Breast epithelium (tissue), 4 donors: ENCODE measurements around the gene CYP26B1. TPM values are rescaled to one million over a fixed set of nuclear protein-coding genes. Genes with fewer than 3 reads are reported as not detected.

ENCODE experiments used
- DNase-seq, 2 donors: peaks; one replicate each; pipeline ENCODE4 v3.0.0-alpha.2; 2019; ENCODE audit warnings: low spot score in 2 of 2
- H3K27ac ChIP-seq, 2 donors: fragments of 200-600 bp; sonication (generic) in 1 of 2; one replicate each; pipeline ENCODE4 v1.5.1; 2016 to 2019; ENCODE audit warnings: mild to moderate bottlenecking in 1 of 2
- H3K27me3 ChIP-seq, 2 donors: fragments of 200-600 bp; sonication (generic) in 1 of 2; one replicate each; pipeline versions ENCODE4 v1.5.1 to v1.6.0; 2017 to 2019; ENCODE audit warnings: control low read depth in 1 of 2, mild to moderate bottlenecking in 1 of 2
- H3K36me3 ChIP-seq: fragments of 200-600 bp; one replicate; pipeline ENCODE4 v1.5.1; 2019
- H3K4me1 ChIP-seq, 2 donors: fragments of 200-600 bp; sonication (generic); one replicate each; pipeline ENCODE4 v1.5.1; 2016 to 2019; ENCODE audit warnings: control low read depth in 1 of 2
- H3K4me3 ChIP-seq, 3 donors: fragments of 200-600 bp; sonication (generic); 1 replicate in 2 of 3; 2 replicates in 1 of 3; pipeline ENCODE4 v1.5.1; 2016 to 2019; ENCODE audit warnings: mild to moderate bottlenecking in 3 of 3, moderate library complexity in 2 of 3
- H3K9me3 ChIP-seq, 2 donors: fragments of 200-600 bp; sonication (generic) in 1 of 2; one replicate each; pipeline ENCODE4 v1.5.1; 2016 to 2019; ENCODE audit warnings: control low read depth in 1 of 2
- CTCF ChIP-seq, 3 donors: fragments of 450-650 bp; IDR thresholded peaks; one replicate each; pipeline ENCODE4 v1.5.1; 2016 to 2017; ENCODE audit warnings: antibody characterized with exemption in 3 of 3, mild to moderate bottlenecking in 3 of 3, moderate library complexity in 3 of 3
- POLR2A ChIP-seq: fragments of 450-650 bp; IDR thresholded peaks from one replicate; pipeline ENCODE4 v1.6.1; 2016; ENCODE audit warnings: antibody characterized with exemption, mild to moderate bottlenecking, moderate library complexity
- POLR2AphosphoS5 ChIP-seq, 3 donors: sonication (generic); formaldehyde crosslinking; IDR thresholded peaks; one replicate each; pipeline ENCODE4 v1.6.1; 2017; ENCODE audit warnings: antibody characterized with exemption in 3 of 3
- intact Hi-C: fragments of 100-400 bp; cut with DNase I; formaldehyde crosslinking; loops from one replicate; pipeline ENCODE4 v1.15.1; 2023; ENCODE audit warnings: low total_unique reads
- total RNA-seq, 3 donors: library from RNA; depleted of rRNA; stranded (reverse); fragments of >200 nt; gene quantifications; one replicate each; pipeline ENCODE4 v1.1.0, GENCODE V29; 2016

CYP26B1 gene
- total RNA-seq, 3 donors from 2014 or later = 3.8 to 41.6 (median 3.9) TPM

- no peaks in the 10 kb centered on the region for H3K27me3 ChIP-seq
- no peak for TF ChIP-seq CTCF (IDR thresholded peaks at IDR 0.05)
- no peak for TF ChIP-seq POLR2AphosphoS5 (IDR thresholded peaks at IDR 0.05)
- TF ChIP-seq POLR2A = no peak
- H3K27ac ChIP-seq = no peak overlapping the region
- no peak for DNase-seq
- H3K9me3 ChIP-seq = peaks cover 3 to 10% of the 10 kb centered on the region in 2 donors
- intact Hi-C loops = no loop called here
- H3K4me1 ChIP-seq = no peaks in the 10 kb centered on the region
- no peaks in the 10 kb centered on the region for H3K36me3 ChIP-seq
- H3K4me3 ChIP-seq = no peak overlapping the region
These were observed 35.4 kb upstream of the CYP26B1 start for GRCh38 chr2:72183016-72183415.

- DNase-seq = no peak
- H3K36me3 ChIP-seq = no peaks in the 10 kb centered on the region
- TF ChIP-seq POLR2AphosphoS5 (IDR thresholded peaks at IDR 0.05) (no peak), CTCF (IDR thresholded peaks at IDR 0.05) (no peak), POLR2A (no peak)
- no peak overlapping the region for H3K27ac ChIP-seq
- H3K4me1 ChIP-seq = no peaks in the 10 kb centered on the region
- H3K9me3 ChIP-seq = peaks cover 1 to 6% of the 10 kb centered on the region in 2 donors
- H3K27me3 ChIP-seq = no peaks in the 10 kb centered on the region
- intact Hi-C loops = no loop called here
- no peak overlapping the region for H3K4me3 ChIP-seq
These were observed 34.9 kb upstream of the CYP26B1 start for GRCh38 chr2:72182547-72182946.

- DNase-seq = no peak
- no peaks in the 10 kb centered on the region for H3K4me1 ChIP-seq
- no peaks in the 10 kb centered on the region for H3K9me3 ChIP-seq
- intact Hi-C loops = no loop called here
- H3K27ac ChIP-seq = no peak overlapping the region
- TF ChIP-seq POLR2A (no peak), CTCF (IDR thresholded peaks at IDR 0.05) (no peak), POLR2AphosphoS5 (IDR thresholded peaks at IDR 0.05) (no peak)
- no peaks in the 10 kb centered on the region for H3K36me3 ChIP-seq
- no peaks in the 10 kb centered on the region for H3K27me3 ChIP-seq
- no peak overlapping the region for H3K4me3 ChIP-seq
These were observed 34.0 kb upstream of the CYP26B1 start for GRCh38 chr2:72181616-72182015.

GRCh38 chr2:72180351-72180750, 32.7 kb upstream of the CYP26B1 start:
- no peak for TF ChIP-seq POLR2A
- TF ChIP-seq CTCF (IDR thresholded peaks at IDR 0.05) = no peak
- TF ChIP-seq POLR2AphosphoS5 (IDR thresholded peaks at IDR 0.05) = no peak
- no peak for DNase-seq
- Histone ChIP-seq H3K9me3 (no peaks in the 10 kb centered on the region), H3K36me3 (no peaks in the 10 kb centered on the region), H3K27ac (no peak overlapping the region), H3K4me3 (no peak overlapping the region), H3K4me1 (no peaks in the 10 kb centered on the region), H3K27me3 (no peaks in the 10 kb centered on the region)
- intact Hi-C loops = no loop called here

GRCh38 chr2:72178551-72178950, 30.9 kb upstream of the CYP26B1 start:
- H3K27me3 ChIP-seq = no peaks in the 10 kb centered on the region
- no peaks in the 10 kb centered on the region for H3K36me3 ChIP-seq
- no peaks in the 10 kb centered on the region for H3K9me3 ChIP-seq
- no peaks in the 10 kb centered on the region for H3K4me1 ChIP-seq
- no peak for DNase-seq
- TF ChIP-seq POLR2AphosphoS5 (IDR thresholded peaks at IDR 0.05) (no peak), CTCF (IDR thresholded peaks at IDR 0.05) (no peak), POLR2A (no peak)
- H3K27ac ChIP-seq = no peak overlapping the region
- H3K4me3 ChIP-seq = no peak overlapping the region
- intact Hi-C loops = no loop called here
